KMS-11 (cell line): ENCODE results near the gene DUSP3.

Experiments used
- H2AFZ ChIP-seq: fragments of 200-600 bp; sonication (generic); 2 replicates; pipeline ENCODE4 v1.6.1; 2016; ENCODE audit warnings: antibody characterized with exemption, mixed run types, low read depth
- H3K27ac ChIP-seq: fragments of 200-600 bp; sonication (generic); 2 replicates; pipeline ENCODE4 v1.6.1; 2016; ENCODE audit warnings: mild to moderate bottlenecking, mixed run types
- H3K27me3 ChIP-seq: fragments of 200-600 bp; sonication (generic); 2 replicates; pipeline ENCODE4 v1.6.1; 2017; ENCODE audit warnings: mild to moderate bottlenecking, low read depth, mixed run types, moderate library complexity; ENCODE audit not compliant: insufficient read depth
- H3K36me3 ChIP-seq: fragments of 200-600 bp; sonication (generic); 2 replicates; pipeline ENCODE4 v1.6.1; 2017; ENCODE audit warnings: mild to moderate bottlenecking, mixed run types; ENCODE audit not compliant: insufficient read depth
- H3K4me1 ChIP-seq: fragments of 200-600 bp; sonication (generic); 2 replicates; pipeline ENCODE4 v1.6.1; 2016; ENCODE audit warnings: mild to moderate bottlenecking, low read depth, mixed run types; ENCODE audit not compliant: poor library complexity, severe bottlenecking
- H3K4me2 ChIP-seq: fragments of 200-600 bp; sonication (generic); 2 replicates; pipeline ENCODE4 v1.7.0; 2016; ENCODE audit warnings: mild to moderate bottlenecking, mixed run types
- H3K4me3 ChIP-seq: fragments of 200-600 bp; sonication (generic); IDR thresholded peaks from 2 replicates; pipeline ENCODE4 v1.6.1; 2017; ENCODE audit warnings: low read depth, low read length, mixed read lengths; ENCODE audit not compliant: insufficient read depth
- H3K79me2 ChIP-seq: fragments of 200-600 bp; sonication (generic); 2 replicates; pipeline ENCODE4 v1.6.1; 2016; ENCODE audit warnings: low read depth, mixed run types; ENCODE audit not compliant: insufficient read depth
- H3K9ac ChIP-seq: fragments of 200-600 bp; sonication (generic); 2 replicates; pipeline ENCODE4 v1.6.1; 2016; ENCODE audit warnings: mild to moderate bottlenecking, mixed run types
- H4K20me1 ChIP-seq: fragments of 200-600 bp; sonication (generic); 2 replicates; pipeline ENCODE4 v1.6.1; 2016; ENCODE audit warnings: mild to moderate bottlenecking, mixed run types; ENCODE audit not compliant: insufficient read depth
- TF ChIP-seq, protein P1 (sequence below): fragments of 200-600 bp; sonication (generic); conservative IDR thresholded peaks from 2 replicates; pipeline ENCODE4 v1.6.1; 2017; ENCODE audit warnings: low read depth, mild to moderate bottlenecking, antibody characterized with exemption, low read length, moderate library complexity, mixed read lengths

Gene DUSP3

DNA sequence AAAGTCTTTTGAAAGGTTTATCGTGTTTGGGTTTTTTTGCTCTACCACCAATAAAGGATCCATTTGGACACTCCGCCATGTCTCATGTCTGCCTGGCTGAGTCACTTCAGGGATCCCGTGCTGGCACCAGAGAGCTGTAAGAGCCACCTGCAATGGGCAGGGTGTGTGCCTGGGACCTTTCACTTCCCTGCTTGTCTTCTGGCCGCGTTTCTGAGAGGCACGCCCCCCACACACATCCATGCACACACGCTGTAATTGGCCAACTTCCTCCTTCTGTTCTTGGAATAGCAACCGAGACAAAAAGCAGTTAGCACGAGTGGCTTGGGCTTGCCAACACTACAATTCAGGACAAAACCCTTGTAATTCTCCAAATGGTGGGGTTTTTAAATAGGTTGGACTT lies 10.4 kb downstream of the DUSP3 start:
- H4K20me1 ChIP-seq = no peaks in the 10 kb centered on the region
- no peak overlapping the region for H3K4me3 ChIP-seq
- no peaks in the 10 kb centered on the region for H3K79me2 ChIP-seq
- no peaks in the 10 kb centered on the region for H3K4me1 ChIP-seq
- no peaks in the 10 kb centered on the region for H3K36me3 ChIP-seq
- no peak overlapping the region for H2AFZ ChIP-seq
- no peak overlapping the region for H3K4me2 ChIP-seq
- TF ChIP-seq, protein P1, sequence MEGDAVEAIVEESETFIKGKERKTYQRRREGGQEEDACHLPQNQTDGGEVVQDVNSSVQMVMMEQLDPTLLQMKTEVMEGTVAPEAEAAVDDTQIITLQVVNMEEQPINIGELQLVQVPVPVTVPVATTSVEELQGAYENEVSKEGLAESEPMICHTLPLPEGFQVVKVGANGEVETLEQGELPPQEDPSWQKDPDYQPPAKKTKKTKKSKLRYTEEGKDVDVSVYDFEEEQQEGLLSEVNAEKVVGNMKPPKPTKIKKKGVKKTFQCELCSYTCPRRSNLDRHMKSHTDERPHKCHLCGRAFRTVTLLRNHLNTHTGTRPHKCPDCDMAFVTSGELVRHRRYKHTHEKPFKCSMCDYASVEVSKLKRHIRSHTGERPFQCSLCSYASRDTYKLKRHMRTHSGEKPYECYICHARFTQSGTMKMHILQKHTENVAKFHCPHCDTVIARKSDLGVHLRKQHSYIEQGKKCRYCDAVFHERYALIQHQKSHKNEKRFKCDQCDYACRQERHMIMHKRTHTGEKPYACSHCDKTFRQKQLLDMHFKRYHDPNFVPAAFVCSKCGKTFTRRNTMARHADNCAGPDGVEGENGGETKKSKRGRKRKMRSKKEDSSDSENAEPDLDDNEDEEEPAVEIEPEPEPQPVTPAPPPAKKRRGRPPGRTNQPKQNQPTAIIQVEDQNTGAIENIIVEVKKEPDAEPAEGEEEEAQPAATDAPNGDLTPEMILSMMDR = no peak
- H3K27me3 ChIP-seq = no peaks in the 10 kb centered on the region; the same call in 1 of the 2 replicates
- H3K9ac ChIP-seq = no peak overlapping the region
- no peak overlapping the region for H3K27ac ChIP-seq

DNA sequence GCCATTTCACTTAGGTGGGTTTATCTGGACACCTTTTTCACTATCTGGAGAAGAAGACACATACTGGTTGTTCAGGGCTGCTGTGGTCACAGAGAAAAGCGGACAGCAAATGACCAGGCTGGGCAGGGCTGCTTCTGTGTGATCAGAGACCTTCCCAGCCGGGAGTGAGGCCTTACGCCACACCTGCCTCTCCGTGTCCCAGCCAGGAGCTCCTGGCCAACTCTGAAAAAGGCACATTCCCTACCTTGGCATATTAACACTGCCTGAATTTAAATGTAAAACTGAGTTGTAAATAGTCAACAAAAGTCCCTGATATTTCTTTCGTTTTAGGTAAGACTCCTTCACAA lies 11.1 kb downstream of the DUSP3 start:
- H4K20me1 ChIP-seq = no peaks in the 10 kb centered on the region

DNA sequence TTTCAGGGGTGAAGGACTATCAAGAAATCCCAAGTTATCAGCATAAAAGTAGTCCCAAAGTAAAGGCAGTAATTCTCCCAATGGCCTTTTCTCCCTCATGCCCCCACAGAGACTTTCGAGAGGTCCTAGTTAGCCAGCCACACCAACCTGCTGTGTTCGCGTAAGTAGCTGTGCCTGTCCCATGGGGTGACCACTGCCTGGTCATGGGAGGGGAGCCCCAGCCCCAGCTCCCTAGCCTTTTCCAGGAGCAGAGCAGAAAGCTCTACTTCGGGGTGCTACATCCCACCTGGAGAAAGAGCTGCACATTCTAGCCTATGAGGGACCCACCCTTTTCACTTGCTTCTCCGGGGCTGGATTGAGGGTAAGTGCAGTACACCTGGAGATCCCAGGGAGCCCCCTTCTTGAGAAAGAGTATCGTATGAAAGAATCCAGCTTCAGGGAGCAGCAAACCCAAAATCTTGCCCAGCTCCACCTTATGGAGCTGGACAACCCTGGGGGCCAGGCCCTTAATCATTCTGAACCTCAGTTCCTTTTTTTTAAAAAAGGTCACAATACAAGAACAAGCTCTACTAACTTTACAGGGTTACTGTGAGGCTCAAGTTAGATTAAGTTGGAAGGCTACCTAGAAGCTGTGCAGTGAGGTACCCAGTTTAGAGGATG lies 11.6 kb downstream of the DUSP3 start:
- H3K27ac ChIP-seq = no peak overlapping the region
- no peaks in the 10 kb centered on the region for H3K79me2 ChIP-seq
- H3K4me3 ChIP-seq = no peak overlapping the region
- H3K9ac ChIP-seq = no peak overlapping the region
- H3K4me2 ChIP-seq = no peak overlapping the region
- no peaks in the 10 kb centered on the region; the same call in 1 of the 2 replicates for H3K27me3 ChIP-seq
- TF ChIP-seq, protein P1 = no peak
- H2AFZ ChIP-seq = no peak overlapping the region
- H3K36me3 ChIP-seq = no peaks in the 10 kb centered on the region
- no peaks in the 10 kb centered on the region for H4K20me1 ChIP-seq
- H3K4me1 ChIP-seq = no peaks in the 10 kb centered on the region

More for the DNA sequence above, 11.1 kb downstream of the DUSP3 start:
- H3K4me1 ChIP-seq = no peaks in the 10 kb centered on the region
- TF ChIP-seq, protein P1 = no peak
- no peak overlapping the region for H2AFZ ChIP-seq
- H3K4me2 ChIP-seq = no peak overlapping the region
- H3K4me3 ChIP-seq = no peak overlapping the region
- H3K79me2 ChIP-seq = no peaks in the 10 kb centered on the region
- no peak overlapping the region for H3K27ac ChIP-seq
- H3K9ac ChIP-seq = no peak overlapping the region
- H3K27me3 ChIP-seq = no peaks in the 10 kb centered on the region; the same call in 1 of the 2 replicates
- no peaks in the 10 kb centered on the region for H3K36me3 ChIP-seq

DNA sequence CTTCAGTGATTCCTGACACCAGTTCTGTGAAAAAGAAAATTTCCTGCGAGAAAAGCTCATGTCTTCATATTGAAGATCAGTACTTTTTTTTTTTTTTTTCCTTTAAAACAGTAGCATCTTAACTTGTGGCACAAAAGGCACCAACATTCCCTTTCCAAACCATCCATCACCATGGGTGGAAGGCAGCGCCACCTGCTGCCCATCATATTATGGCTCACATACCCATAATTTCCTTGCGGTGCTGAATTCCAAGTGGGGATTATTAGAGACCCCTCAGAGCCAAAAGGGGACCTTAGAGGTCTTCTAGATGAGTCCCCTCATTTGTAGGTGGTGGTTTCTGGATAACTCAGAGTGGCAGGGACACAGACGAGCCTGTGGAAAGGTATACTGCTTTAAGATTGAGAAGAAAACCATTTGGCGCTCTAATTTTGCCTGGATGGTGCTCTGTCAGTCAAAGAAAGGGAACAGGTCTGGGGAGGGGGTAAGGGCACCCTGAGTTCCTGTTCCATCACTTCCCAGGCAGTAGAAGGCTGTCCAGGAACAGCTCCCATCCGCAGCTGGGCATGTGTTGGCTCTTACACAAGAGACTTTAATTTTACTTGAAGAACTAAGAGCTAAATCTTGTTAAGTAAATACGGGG lies 12.2 kb downstream of the DUSP3 start:
- H3K4me3 ChIP-seq = no peak overlapping the region
- H4K20me1 ChIP-seq = no peaks in the 10 kb centered on the region
- H2AFZ ChIP-seq = no peak overlapping the region
- H3K4me1 ChIP-seq = no peaks in the 10 kb centered on the region
- H3K9ac ChIP-seq = no peak overlapping the region
- TF ChIP-seq, protein P1 = peak; percentile 99
- H3K27ac ChIP-seq = no peak overlapping the region
- no peaks in the 10 kb centered on the region for H3K79me2 ChIP-seq
- H3K27me3 ChIP-seq = no peaks in the 10 kb centered on the region; the same call in 1 of the 2 replicates
- H3K4me2 ChIP-seq = no peak overlapping the region
- no peaks in the 10 kb centered on the region for H3K36me3 ChIP-seq
